HCT116 (cell line): ENCODE results near the gene MARCHF6.

ENCODE experiments used
- ATF3 ChIP-seq: IDR thresholded peaks from 2 replicates; pipeline ENCODE4 v1.6.1; 2012
- CEBPB ChIP-seq: IDR thresholded peaks from 2 replicates; pipeline ENCODE4 v1.6.1; 2012; ENCODE audit warnings: low read depth
- CTCF ChIP-seq, 3 experiments: fragments of 200-600 bp in 1 of 3; sonication (generic) in 1 of 3; IDR thresholded peaks in 2 of 3; conservative IDR thresholded peaks in 1 of 3; 2 replicates each; pipeline ENCODE4 v1.5.1; 2012 to 2017; ENCODE audit warnings: low read depth in 2 of 3, low read length in 2 of 3, antibody characterized with exemption in 1 of 3, borderline replicate concordance in 1 of 3, control low read depth in 1 of 3, mild to moderate bottlenecking in 1 of 3, mixed read lengths in 1 of 3, mixed run types in 1 of 3, moderate library complexity in 1 of 3; ENCODE audit not compliant: insufficient read depth in 1 of 3
- ELF1 ChIP-seq: IDR thresholded peaks from 2 replicates; pipeline ENCODE4 v1.6.1; 2012; ENCODE audit warnings: low read depth, borderline replicate concordance
- EZH2 ChIP-seq: fragments of 200-600 bp; sonication (generic); IDR thresholded peaks from 2 replicates; pipeline ENCODE4 v1.6.1; 2017; ENCODE audit warnings: antibody characterized with exemption, mixed run types
- EZH2phosphoT487 ChIP-seq: fragments of 200-600 bp; IDR thresholded peaks from 2 replicates; pipeline ENCODE4 v1.6.1; 2018; ENCODE audit warnings: antibody characterized with exemption, borderline replicate concordance
- MAX ChIP-seq: IDR thresholded peaks from 2 replicates; pipeline ENCODE4 v1.6.1; 2012
- POLR2A ChIP-seq: IDR thresholded peaks from 2 replicates; pipeline ENCODE4 v1.7.0; 2011; ENCODE audit warnings: borderline replicate concordance; ENCODE audit not compliant: insufficient read depth, insufficient read length; ENCODE audit errors: extremely low read depth
- POLR2AphosphoS5 ChIP-seq: IDR thresholded peaks from 2 replicates; pipeline ENCODE4 v1.6.1; 2011; ENCODE audit warnings: mild to moderate bottlenecking, low read depth, low read length, moderate library complexity
- RAD21 ChIP-seq: IDR thresholded peaks from 2 replicates; pipeline ENCODE4 v1.6.1; 2012; ENCODE audit warnings: low read depth, mild to moderate bottlenecking
- REST ChIP-seq: IDR thresholded peaks from 2 replicates; pipeline ENCODE4 v1.6.1; 2012; ENCODE audit warnings: low read depth
- SIN3A ChIP-seq: IDR thresholded peaks from 2 replicates; pipeline ENCODE4 v1.6.1; 2012; ENCODE audit warnings: low read depth

- no peak for TF ChIP-seq CEBPB
- no peak for TF ChIP-seq CTCF (IDR thresholded peaks at IDR 0.05 in 2 of 3, conservative IDR thresholded peaks at IDR 0.05 in 1 of 3; ENCODE audit: borderline replicate concordance in 1 of 3, insufficient read depth in 1 of 3, low read depth in 2 of 3, low read length in 2 of 3)
- TF ChIP-seq MAX = no peak
- no peak for TF ChIP-seq EZH2
- TF ChIP-seq POLR2A = no peak
- no peak for TF ChIP-seq RAD21
- no peak for TF ChIP-seq ATF3
- TF ChIP-seq POLR2AphosphoS5 = no peak
- no peak for TF ChIP-seq ELF1
- TF ChIP-seq REST = no peak
- no peak for TF ChIP-seq EZH2phosphoT487
- TF ChIP-seq SIN3A = no peak
Measured at GRCh38 chr5:10331341-10331796, 22.1 kb upstream of the MARCHF6 start.
